ENCODE results near the gene TMPRSS2. TPM values are rescaled to one million over a fixed set of nuclear protein-coding genes. Genes with fewer than 3 reads are reported as not detected.
A peak's percentile ranks its signal among the peaks of the same experiment; 100 is the strongest.
"Not testable (repeated sequence)": the region's sequence is repeated elsewhere in the genome, so short reads cannot be mapped to it uniquely, and the experiment has no call there.

The TMPRSS2 gene
- total RNA-seq, 1 donor from 2014 or later: 154 TPM

- no peak for DNase-seq (ENCODE audit: low spot score)
Measured at GRCh38 chr21:41426676-41427404, 81.1 kb downstream of the TMPRSS2 start.

DNA sequence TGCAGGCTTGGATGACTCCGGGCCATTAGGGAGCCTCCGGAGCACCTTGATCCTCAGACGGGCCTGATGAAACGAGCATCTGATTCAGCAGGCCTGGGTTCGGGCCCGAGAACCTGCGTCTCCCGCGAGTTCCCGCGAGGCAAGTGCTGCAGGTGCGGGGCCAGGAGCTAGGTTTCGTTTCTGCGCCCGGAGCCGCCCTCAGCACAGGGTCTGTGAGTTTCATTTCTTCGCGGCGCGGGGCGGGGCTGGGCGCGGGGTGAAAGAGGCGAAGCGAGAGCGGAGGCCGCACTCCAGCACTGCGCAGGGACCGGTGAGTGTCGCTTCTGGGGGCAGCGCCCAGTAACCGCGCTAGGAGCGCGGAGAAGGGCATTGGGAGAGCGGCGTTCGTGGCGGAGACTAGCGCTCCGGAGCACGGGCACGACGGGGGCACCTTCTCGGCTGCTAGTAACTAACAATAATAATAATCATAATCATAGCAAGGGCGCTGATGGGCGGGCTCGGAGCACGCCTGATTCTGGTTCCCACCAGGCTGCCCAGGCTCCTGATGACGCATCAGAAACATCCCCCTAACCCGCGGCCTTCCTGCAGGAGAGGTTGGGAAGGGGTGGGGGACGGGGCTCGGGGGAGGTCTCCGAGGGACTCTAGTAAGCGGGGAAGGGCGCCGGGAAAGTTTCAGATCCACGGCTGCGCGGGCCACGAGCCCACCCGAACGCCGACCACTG, 81.8 kb downstream of the TMPRSS2 start, which contains the start of gene MX1:
MX1 (plus strand) TSS at position 286 of the 722 bp plus-strand sequence. CDS start 5,832 bp downstream, outside the sequence.
- peak; percentile 76 for DNase-seq (ENCODE audit: low spot score)

- DNase-seq (ENCODE audit: low spot score): no peak
Measured at GRCh38 chr21:41425588-41425953, 82.4 kb downstream of the TMPRSS2 start.

DNA sequence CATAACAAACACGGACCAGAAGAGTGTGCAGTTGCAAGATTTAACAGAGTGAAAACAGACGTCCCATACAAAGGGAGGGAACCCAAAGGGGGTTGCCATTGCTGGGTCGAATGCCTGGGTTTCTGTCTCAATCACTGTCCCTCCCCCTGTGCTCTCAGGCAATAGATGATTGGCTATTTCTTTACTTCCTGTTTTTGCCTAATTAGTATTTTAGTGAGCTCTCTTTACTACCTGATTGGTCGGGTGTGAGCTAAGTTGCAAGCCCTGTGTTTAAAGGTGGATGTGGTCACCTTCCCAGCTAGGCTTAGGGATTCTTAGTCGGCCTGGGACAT, 84.7 kb downstream of the TMPRSS2 start:
- DNase-seq (ENCODE audit: low spot score): not testable (repeated sequence)

GRCh38 chr21:41422546-41423304, 85.2 kb downstream of the TMPRSS2 start:
- no peak for DNase-seq (ENCODE audit: low spot score)

GRCh38 chr21:41420998-41421397, 87.0 kb downstream of the TMPRSS2 start:
- not testable (repeated sequence) for DNase-seq (ENCODE audit: low spot score)

GRCh38 chr21:41419921-41420862, 87.8 kb downstream of the TMPRSS2 start:
- DNase-seq (ENCODE audit: low spot score): peak; percentile 88

DNA sequence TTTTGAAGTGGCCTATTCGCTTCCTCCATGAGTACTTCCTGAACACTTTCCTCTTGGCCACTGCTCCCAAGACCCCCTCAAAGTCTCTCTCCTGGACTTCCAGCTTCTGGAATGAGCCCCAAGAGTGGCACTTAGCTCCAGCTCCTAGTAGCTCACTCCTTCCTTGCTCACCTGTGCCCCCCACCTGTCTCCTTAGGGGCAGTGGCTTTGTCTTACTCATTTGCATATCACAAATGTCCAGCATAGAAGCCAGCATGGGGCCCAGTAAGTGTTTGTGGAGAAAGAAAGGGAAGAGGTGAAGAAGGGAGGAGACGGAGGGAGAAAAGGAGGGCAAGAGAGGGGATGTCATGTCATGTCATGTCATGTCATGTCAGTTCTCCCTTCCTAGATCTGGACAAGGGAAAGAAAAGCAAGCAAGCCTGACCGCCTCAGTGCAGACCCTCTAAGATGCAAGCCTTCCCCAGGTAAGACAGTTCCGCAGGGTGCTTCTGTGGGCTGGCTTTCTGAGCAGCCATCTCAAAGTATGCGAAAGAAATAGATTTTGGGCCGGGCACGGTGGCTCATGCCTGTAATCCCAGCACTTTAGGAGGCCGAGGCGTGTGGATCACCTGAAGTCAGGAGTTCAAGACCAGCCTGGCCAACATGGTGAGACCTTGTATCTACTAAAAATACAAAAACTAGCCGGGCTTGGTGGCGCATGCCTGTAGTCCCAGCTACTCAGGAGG, 88.8 kb downstream of the TMPRSS2 start:
- DNase-seq (ENCODE audit: low spot score): no peak

GRCh38 chr21:41418393-41418792, 89.6 kb downstream of the TMPRSS2 start:
- DNase-seq (ENCODE audit: low spot score): no peak

GRCh38 chr21:41417505-41417904, 90.5 kb downstream of the TMPRSS2 start:
- not testable (repeated sequence) for DNase-seq (ENCODE audit: low spot score)

Other genes starting within 250 kb of the TMPRSS2 start
- gene FAM3B, start 191.4 kb downstream of the TMPRSS2 start, total RNA-seq: 116 TPM
- gene MX2, start 146.1 kb downstream of the TMPRSS2 start, total RNA-seq: 18.9 TPM
- 43.8 TPM for gene MX1, start 81.9 kb downstream of the TMPRSS2 start, total RNA-seq